K562 (cell line): ENCODE results near the gene MXD3. TPM values are rescaled to one million over a fixed set of nuclear protein-coding genes. Genes with fewer than 3 reads are reported as not detected.

Experiments used
- ARID4B ChIP-seq: sonication (generic); formaldehyde crosslinking; IDR thresholded peaks from 2 replicates; pipeline ENCODE4 v1.8.0; 2022; ENCODE audit warnings: mild to moderate bottlenecking, missing genetic modification reagents
- MCM3 ChIP-seq: fragments of 450-650 bp; IDR thresholded peaks from 2 replicates; pipeline ENCODE4 v1.6.1; 2016
- MCM5 ChIP-seq: fragments of 450-650 bp; IDR thresholded peaks from 2 replicates; pipeline ENCODE4 v1.6.1; 2016; ENCODE audit warnings: low read depth
- POLR2AphosphoS5 ChIP-seq: IDR thresholded peaks from 2 replicates; pipeline ENCODE4 v1.6.1; 2011; ENCODE audit warnings: mild to moderate bottlenecking, low read depth, low read length, moderate library complexity; ENCODE audit not compliant: control insufficient read depth, insufficient read depth
- USF1 ChIP-seq: sonication (generic); formaldehyde crosslinking; IDR thresholded peaks from 2 replicates; pipeline ENCODE4 v1.9.0; 2022; ENCODE audit warnings: mild to moderate bottlenecking, missing genetic modification reagents
- ZC3H11A ChIP-seq: IDR thresholded peaks from 2 replicates; pipeline ENCODE4 v1.6.1; 2012; ENCODE audit warnings: low read depth, low read length, improper control_type of control experiment
- ZNF12 ChIP-seq: sonication (generic); formaldehyde crosslinking; IDR thresholded peaks from 2 replicates; pipeline ENCODE4 v1.4.0; 2020; ENCODE audit warnings: mild to moderate bottlenecking, missing genetic modification reagents
- ZNF184 ChIP-seq: sonication (generic); formaldehyde crosslinking; IDR thresholded peaks from 2 replicates; pipeline ENCODE4 v1.5.0; 2020; ENCODE audit warnings: missing genetic modification reagents
- ZNF253 ChIP-seq: fragments of 250-450 bp; sonication (Bioruptor Pico); conservative IDR thresholded peaks from 2 replicates; pipeline ENCODE4 v1.6.1; 2021; ENCODE audit warnings: mild to moderate bottlenecking
- ZNF41 ChIP-seq: fragments of 250-450 bp; sonication (Bioruptor Pico); conservative IDR thresholded peaks from 2 replicates; pipeline ENCODE4 v1.4.0; 2020; ENCODE audit warnings: mild to moderate bottlenecking
- ZNF76 ChIP-seq: fragments of 250-450 bp; sonication (Bioruptor Pico); IDR thresholded peaks from 2 replicates; pipeline ENCODE4 v1.4.0; 2020; ENCODE audit warnings: mild to moderate bottlenecking, moderate library complexity, borderline replicate concordance
- polyA plus RNA-seq, 8 experiments: library from polyadenylated mRNA; depleted of rRNA in 4 of 8; stranded (reverse) in 5 of 8; unstranded in 3 of 8; fragments of >200 nt; fragmentation: Nextera tagmentation in 2 of 8; fragmentation: Illumina TruSeq in 1 of 8; extraction: Ambion mirVana in 2 of 8; extraction: Trizol in 1 of 8; gene quantifications; 2 replicates each; pipeline versions ENCODE4 v1.2.1 to v1.2.3, GENCODE V29; 2011 to 2014; ENCODE audit warnings: inconsistent platforms in 1 of 8, missing spikeins in 1 of 8
- total RNA-seq, 7 experiments: library from RNA; depleted of rRNA in 6 of 7; stranded (reverse); fragments of >200 nt in 6 of 7; fragmentation: Illumina TruSeq in 2 of 7; extraction: Trizol in 2 of 7; gene quantifications; 2 replicates each; pipeline versions ENCODE4 v1.2.1 to v1.2.3, GENCODE V29; 2011 to 2021; ENCODE audit warnings: low replicate concordance in 1 of 7

Gene MXD3
- total and polyA plus RNA-seq, 9 of the 15 experiments (the other 6 are each of a cell fraction or from before 2014, with no cell fraction given) = 0.28 to 24.8 (median 4.5) TPM

GRCh38 chr5:177309351-177310191 lies 2.1 kb downstream of the MXD3 start (continued):
- 0 out of 2 replicates have a peak, but pooled peaks have one; percentile 40 for TF ChIP-seq ARID4B
- peak; percentile 26; the same call in 1 of the 2 replicates for TF ChIP-seq USF1
- TF ChIP-seq POLR2AphosphoS5 = no peak
- no peak for TF ChIP-seq ZNF76 (CRISPR knock-in tag)
- TF ChIP-seq ZC3H11A = no peak
- TF ChIP-seq ZNF41 = no peak
- TF ChIP-seq ZNF184 = no peak
- TF ChIP-seq ZNF12 = no peak
- TF ChIP-seq MCM5 = no peak
- no peak for TF ChIP-seq MCM3
- TF ChIP-seq ZNF253 (CRISPR knock-in tag) = no peak
